ENCODE results near the gene BICDL1. TPM values are rescaled to one million over a fixed set of nuclear protein-coding genes. Genes with fewer than 3 reads are reported as not detected.

Gene BICDL1
- total RNA-seq, 1 experiment from 2014 or later: 22.2 TPM

- no TSS peak for BruUV-seq (replicated peaks)
- intact Hi-C loops (cut with micrococcal nuclease; ENCODE audit: unreplicated experiment): no loop called here
- Histone ChIP-seq H3K27ac (ENCODE audit: low read length) (no peak overlapping the region), H3K4me1 (ENCODE audit: control insufficient read depth, insufficient read depth, low read length) (no peaks in the 10 kb centered on the region), H3K36me3 (ENCODE audit: control insufficient read depth, insufficient read depth, low read length) (no peaks in the 10 kb centered on the region; the same call in 1 of the 2 replicates), H3K4me3 (ENCODE audit: low read depth in 2 of 2, low read length in 2 of 2) (no peak overlapping the region), H3K27me3 (ENCODE audit: control insufficient read depth, insufficient read depth, low read length) (no peaks in the 10 kb centered on the region), H3K9me3 (ENCODE audit: control insufficient read depth, insufficient read depth, low read depth, low read length) (no peaks in the 10 kb centered on the region)
- ChIA-PET POLR2A (no interaction called here), CTCF (interaction anchor here (0.6 kb wide), 1 partner anchor 93 kb away, joined by 10 read pairs; no protein-coding TSS in a partner anchor)
- TF ChIP-seq POLR2AphosphoS5 (IDR thresholded peaks at IDR 0.05; ENCODE audit: low read depth, low read length): no peak
- TF ChIP-seq CTCF (IDR thresholded peaks at IDR 0.05): no peak
- TF ChIP-seq REST (IDR thresholded peaks at IDR 0.05; ENCODE audit: insufficient read depth in 1 of 2, low read depth in 2 of 2, low read length in 1 of 2): no peak
- no peak for TF ChIP-seq SIN3A (IDR thresholded peaks at IDR 0.05; ENCODE audit: borderline replicate concordance, insufficient read depth, low read depth, low read length)
- no peak for TF ChIP-seq TCF7L2 (IDR thresholded peaks at IDR 0.05; ENCODE audit: low read depth, low read length)
- no peak for ATAC-seq
- DNase-seq (ENCODE audit: low read depth, low spot score): no peak
- in situ Hi-C loops (cut with HindIII; ENCODE audit: low pct_unique_long_range_greater_than_20kb, low sequenced_read_pairs): no loop called here
Observed at GRCh38 chr12:120100630-120101029, 111.6 kb downstream of the BICDL1 start.

GRCh38 chr12:120101182-120101581, 112.1 kb downstream of the BICDL1 start:
- no peaks in the 10 kb centered on the region; the same call in 1 of the 2 replicates for H3K36me3 ChIP-seq (ENCODE audit: control insufficient read depth, insufficient read depth, low read length)
- no peaks in the 10 kb centered on the region for H3K27me3 ChIP-seq (ENCODE audit: control insufficient read depth, insufficient read depth, low read length)
- no peak for DNase-seq (ENCODE audit: low read depth, low spot score)
- BruUV-seq (replicated peaks): no TSS peak
- H3K9me3 ChIP-seq (ENCODE audit: control insufficient read depth, insufficient read depth, low read depth, low read length): no peaks in the 10 kb centered on the region
- no peak overlapping the region for H3K27ac ChIP-seq (ENCODE audit: low read length)
- in situ Hi-C loops (cut with HindIII; ENCODE audit: low pct_unique_long_range_greater_than_20kb, low sequenced_read_pairs): no loop called here
- CTCF ChIA-PET: no interaction called here
- POLR2A ChIA-PET: no interaction called here
- H3K4me3 ChIP-seq (ENCODE audit: low read depth in 2 of 2, low read length in 2 of 2): no peak overlapping the region
- no peak for TF ChIP-seq TCF7L2 (IDR thresholded peaks at IDR 0.05; ENCODE audit: low read depth, low read length)
- TF ChIP-seq CTCF (IDR thresholded peaks at IDR 0.05): no peak
- ATAC-seq: no peak
- intact Hi-C loops (cut with micrococcal nuclease; ENCODE audit: unreplicated experiment): no loop called here
- H3K4me1 ChIP-seq (ENCODE audit: control insufficient read depth, insufficient read depth, low read length): no peaks in the 10 kb centered on the region

Data from Panc1 (cell line).